A549 (cell line): Measurements from ENCODE around the gene ENO2. TPM values are rescaled to one million over a fixed set of nuclear protein-coding genes. Genes with fewer than 3 reads are reported as not detected.

ENCODE experiments used
- ATAC-seq, 2 experiments: fragments of 200-7000 bp in 1 of 2; fragments of >200 bp in 1 of 2; cut with Nextera tagmentation in 1 of 2; cut with Tn5 transposase in 1 of 2; 3 replicates each; pipeline versions ENCODE4 v1.8.0 to v1.9.1; 2018 to 2020; ENCODE audit warnings: mild to moderate bottlenecking in 1 of 2, moderate library complexity in 1 of 2
- CTCF ChIA-PET: fragments of 300-600 bp; sonication (Branson Sonifier 250); formaldehyde crosslinking; extraction: SDS; loops from one replicate; lab custom pipeline; 2021; ENCODE audit warnings: antibody characterized with exemption, inconsistent platforms; lab: Yijun Ruan, JAX
- POLR2A ChIA-PET: fragments of 350-600 bp; formaldehyde crosslinking; extraction: SDS; loops from one replicate; lab custom pipeline; 2021; ENCODE audit warnings: antibody characterized with exemption, inconsistent platforms; lab: Yijun Ruan, JAX
- DNase-seq, 2 experiments: peaks; one replicate each; pipeline versions ENCODE4 v3.0.0 to v3.0.0-alpha.2; 2011 to 2016; ENCODE audit warnings: low read depth in 1 of 2, low spot score in 1 of 2
- FAIRE-seq: peaks from 2 replicates; lab custom pipeline; 2011; peaks lifted over from hg19 to GRCh38; lab: Jason Lieb, UNC
- H3K27ac ChIP-seq, 2 experiments: fragments of >200 bp; sonication (Bioruptor Twin); formaldehyde crosslinking; 3 replicates each; pipeline ENCODE4 v1.5.1; 2016 to 2017
- H3K4me1 ChIP-seq: fragments of >200 bp; sonication (Bioruptor Twin); formaldehyde crosslinking; 3 replicates; pipeline ENCODE4 v1.6.1; 2016
- H3K4me2 ChIP-seq: fragments of >200 bp; sonication (Bioruptor Twin); formaldehyde crosslinking; 3 replicates; pipeline ENCODE4 v1.6.1; 2016
- H3K4me3 ChIP-seq: fragments of >200 bp; sonication (Bioruptor Twin); formaldehyde crosslinking; 3 replicates; pipeline ENCODE4 v1.5.1; 2016
- H3K9me3 ChIP-seq: fragments of >200 bp; sonication (Bioruptor Twin); formaldehyde crosslinking; 3 replicates; pipeline ENCODE4 v1.6.1; 2016
- BHLHE40 ChIP-seq: IDR thresholded peaks from 2 replicates; pipeline ENCODE4 v1.6.1; 2012; ENCODE audit warnings: low read depth, low read length, inconsistent platforms
- CHD2 ChIP-seq: fragments of 150-350 bp; IDR thresholded peaks from 2 replicates; pipeline ENCODE4 v1.6.1; 2014; ENCODE audit warnings: low read length; ENCODE audit not compliant: partially characterized antibody
- CHD4 ChIP-seq: fragments of 200-600 bp; sonication (generic); IDR thresholded peaks from 2 replicates; pipeline ENCODE4 v1.6.1; 2016; ENCODE audit warnings: antibody characterized with exemption, mild to moderate bottlenecking, borderline replicate concordance
- EHMT2 ChIP-seq: fragments of 200-600 bp; sonication (generic); IDR thresholded peaks from 2 replicates; pipeline ENCODE4 v1.6.1; 2016; ENCODE audit warnings: antibody characterized with exemption, low read depth, mild to moderate bottlenecking, moderate library complexity
- EP300 ChIP-seq, 2 experiments: fragments of >200 bp; sonication (Bioruptor Twin); formaldehyde crosslinking; IDR thresholded peaks; 2 replicates in 1 of 2; 3 replicates in 1 of 2; pipeline ENCODE4 v1.6.1; 2016 to 2017
- FOSB ChIP-seq: fragments of 250-450 bp; sonication (Bioruptor Pico); IDR thresholded peaks from 2 replicates; pipeline ENCODE4 v1.5.0; 2020; ENCODE audit warnings: mild to moderate bottlenecking, moderate library complexity
- GATA3 ChIP-seq: IDR thresholded peaks from 2 replicates; pipeline ENCODE4 v1.6.1; 2012; ENCODE audit warnings: borderline replicate concordance
- HDAC2 ChIP-seq: fragments of 200-600 bp; sonication (generic); IDR thresholded peaks from 2 replicates; pipeline ENCODE4 v1.6.1; 2016
- HOXB13 ChIP-seq: fragments of 250-450 bp; sonication (Bioruptor Pico); IDR thresholded peaks from 2 replicates; pipeline ENCODE4 v1.5.0; 2020; ENCODE audit warnings: low read depth, mild to moderate bottlenecking, moderate library complexity
- HOXB5 ChIP-seq: fragments of 250-450 bp; sonication (Bioruptor Pico); IDR thresholded peaks from 2 replicates; pipeline ENCODE4 v1.5.0; 2020; ENCODE audit warnings: mild to moderate bottlenecking, moderate library complexity
- KDM5A ChIP-seq: fragments of 200-600 bp; sonication (generic); IDR thresholded peaks from 2 replicates; pipeline ENCODE4 v1.6.1; 2016; ENCODE audit warnings: antibody characterized with exemption, mild to moderate bottlenecking
- MAZ ChIP-seq: fragments of 150-350 bp; IDR thresholded peaks from 2 replicates; pipeline ENCODE4 v1.6.1; 2014; ENCODE audit warnings: antibody characterized with exemption, low read depth, low read length, borderline replicate concordance
- NFE2L2 ChIP-seq: fragments of 150-350 bp; conservative IDR thresholded peaks from 2 replicates; pipeline ENCODE4 v1.6.1; 2014; ENCODE audit warnings: low read length
- NR3C1 ChIP-seq: fragments of >200 bp; sonication (Bioruptor Twin); formaldehyde crosslinking; IDR thresholded peaks from 3 replicates; pipeline ENCODE4 v1.6.1; 2017
- PHF8 ChIP-seq: fragments of 200-600 bp; sonication (generic); IDR thresholded peaks from 2 replicates; pipeline ENCODE4 v1.6.1; 2016; ENCODE audit warnings: low read depth, mild to moderate bottlenecking, antibody characterized with exemption, moderate library complexity, borderline replicate concordance
- POLR2A ChIP-seq: IDR thresholded peaks from 2 replicates; pipeline ENCODE4 v1.6.1; 2012; ENCODE audit warnings: mild to moderate bottlenecking, low read length
- RARB ChIP-seq: fragments of 250-450 bp; sonication (Bioruptor Pico); IDR thresholded peaks from 2 replicates; pipeline ENCODE4 v1.8.0; 2021; ENCODE audit warnings: mild to moderate bottlenecking, moderate library complexity
- RFX5 ChIP-seq: fragments of 450-650 bp; IDR thresholded peaks from 2 replicates; pipeline ENCODE4 v1.7.1; 2014; ENCODE audit warnings: antibody characterized with exemption, mild to moderate bottlenecking, moderate library complexity
- SMC3 ChIP-seq: fragments of >200 bp; sonication (Bioruptor Twin); formaldehyde crosslinking; IDR thresholded peaks from 3 replicates; pipeline ENCODE4 v1.6.1; 2018; ENCODE audit warnings: inconsistent platforms
- TFCP2L1 ChIP-seq: fragments of 250-450 bp; sonication (Bioruptor Pico); IDR thresholded peaks from 2 replicates; pipeline ENCODE4 v1.5.0; 2021; ENCODE audit warnings: mild to moderate bottlenecking
- WGBS: methylation state at CpG from one replicate; pipeline ENCODE4 v1.1.6; 2017; ENCODE audit errors: missing lambda C conversion rate; 5-methylcytosine and 5-hydroxymethylcytosine counted together
- polyA plus RNA-seq, 4 experiments: library from polyadenylated mRNA; depleted of rRNA in 3 of 4; stranded (reverse); fragments of >200 nt; fragmentation: RNase III in 1 of 4; extraction: RNeasy Plus Mini Kit Qiagen cat#74134 plus additional on column Dnase treatment in 1 of 4; gene quantifications; 2 replicates in 3 of 4; 3 replicates in 1 of 4; pipeline ENCODE4 v1.2.3, GENCODE V29; 2011 to 2017
- TF ChIP-seq, protein P1 (sequence below): IDR thresholded peaks from 2 replicates; pipeline ENCODE4 v1.6.1; 2012; ENCODE audit warnings: low read depth, borderline replicate concordance
- TF ChIP-seq, protein P2 (sequence below): fragments of >200 bp; sonication (Bioruptor Twin); formaldehyde crosslinking; IDR thresholded peaks from 3 replicates; pipeline ENCODE4 v1.6.1; 2016
- TF ChIP-seq, protein P3 (sequence below): fragments of 250-450 bp; sonication (Bioruptor Pico); IDR thresholded peaks from 2 replicates; pipeline ENCODE4 v1.5.0; 2020; ENCODE audit warnings: low read depth, mild to moderate bottlenecking, moderate library complexity
- TF ChIP-seq, protein P4 (sequence below): IDR thresholded peaks from 2 replicates; pipeline ENCODE4 v1.6.1; 2012
- TF ChIP-seq, protein P5 (sequence below): fragments of >200 bp; sonication (Bioruptor Twin); formaldehyde crosslinking; IDR thresholded peaks from 3 replicates; pipeline ENCODE4 v1.5.1; 2016
- TF ChIP-seq, protein P6 (sequence below): IDR thresholded peaks from 2 replicates; pipeline ENCODE4 v1.6.1; 2012

ENO2 gene
- polyA plus RNA-seq, 2 of the 4 experiments (the other 2 are of a cell fraction) = 26.2 to 38.6 TPM

DNA sequence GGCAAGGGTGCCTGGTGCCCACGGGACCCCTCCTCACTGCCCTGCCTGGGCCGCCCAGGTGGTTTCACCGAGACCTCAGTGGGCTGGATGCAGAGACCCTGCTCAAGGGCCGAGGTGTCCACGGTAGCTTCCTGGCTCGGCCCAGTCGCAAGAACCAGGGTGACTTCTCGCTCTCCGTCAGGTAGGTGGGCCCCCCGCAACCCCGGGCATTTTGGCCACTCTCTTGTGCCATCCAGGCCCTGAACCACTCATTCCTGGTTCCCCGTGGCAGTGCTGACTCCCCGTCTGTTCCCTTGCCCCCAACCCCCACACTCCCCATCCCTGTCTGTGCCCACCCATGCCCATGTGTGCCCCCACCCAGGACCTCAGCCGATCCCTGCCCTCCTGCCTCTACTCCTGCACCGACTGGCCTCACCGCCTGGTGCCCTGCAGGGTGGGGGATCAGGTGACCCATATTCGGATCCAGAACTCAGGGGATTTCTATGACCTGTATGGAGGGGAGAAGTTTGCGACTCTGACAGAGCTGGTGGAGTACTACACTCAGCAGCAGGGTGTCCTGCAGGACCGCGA lies 37.3 kb downstream of the ENO2 start:
- POLR2A ChIA-PET = no interaction called here
- no peak for FAIRE-seq
- CTCF ChIA-PET = interaction anchor here (1.0 to 22.6 kb wide), 7 partner anchors 10 to 109 kb away, joined by 3 to 370 read pairs (median 5); partner anchors contain the start of genes ATN1 and SPSB2
- H3K4me3 ChIP-seq = no peak overlapping the region
- H3K4me1 ChIP-seq = peaks cover 10% of the 10 kb centered on the region; the same call in 2 of the 3 replicates
- whole genome bisulfite sequencing = 84% methylated on average over 16 of the region's 20 CpGs
- no peaks in the 10 kb centered on the region for H3K9me3 ChIP-seq
- TF ChIP-seq RFX5 (no peak), HOXB5 (CRISPR knock-in tag) (no peak), CHD4 (no peak), MAZ (no peak), POLR2A (no peak), BHLHE40 (no peak), NFE2L2 (no peak), NR3C1 (no peak), FOSB (CRISPR knock-in tag) (no peak), EHMT2 (no peak), PHF8 (no peak)
- TF ChIP-seq, protein P1, sequence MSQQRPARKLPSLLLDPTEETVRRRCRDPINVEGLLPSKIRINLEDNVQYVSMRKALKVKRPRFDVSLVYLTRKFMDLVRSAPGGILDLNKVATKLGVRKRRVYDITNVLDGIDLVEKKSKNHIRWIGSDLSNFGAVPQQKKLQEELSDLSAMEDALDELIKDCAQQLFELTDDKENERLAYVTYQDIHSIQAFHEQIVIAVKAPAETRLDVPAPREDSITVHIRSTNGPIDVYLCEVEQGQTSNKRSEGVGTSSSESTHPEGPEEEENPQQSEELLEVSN = no peak
- no peak overlapping the region for H3K27ac ChIP-seq
- no peak for ATAC-seq
- no peak overlapping the region for H3K4me2 ChIP-seq
- DNase-seq = no peak

DNA sequence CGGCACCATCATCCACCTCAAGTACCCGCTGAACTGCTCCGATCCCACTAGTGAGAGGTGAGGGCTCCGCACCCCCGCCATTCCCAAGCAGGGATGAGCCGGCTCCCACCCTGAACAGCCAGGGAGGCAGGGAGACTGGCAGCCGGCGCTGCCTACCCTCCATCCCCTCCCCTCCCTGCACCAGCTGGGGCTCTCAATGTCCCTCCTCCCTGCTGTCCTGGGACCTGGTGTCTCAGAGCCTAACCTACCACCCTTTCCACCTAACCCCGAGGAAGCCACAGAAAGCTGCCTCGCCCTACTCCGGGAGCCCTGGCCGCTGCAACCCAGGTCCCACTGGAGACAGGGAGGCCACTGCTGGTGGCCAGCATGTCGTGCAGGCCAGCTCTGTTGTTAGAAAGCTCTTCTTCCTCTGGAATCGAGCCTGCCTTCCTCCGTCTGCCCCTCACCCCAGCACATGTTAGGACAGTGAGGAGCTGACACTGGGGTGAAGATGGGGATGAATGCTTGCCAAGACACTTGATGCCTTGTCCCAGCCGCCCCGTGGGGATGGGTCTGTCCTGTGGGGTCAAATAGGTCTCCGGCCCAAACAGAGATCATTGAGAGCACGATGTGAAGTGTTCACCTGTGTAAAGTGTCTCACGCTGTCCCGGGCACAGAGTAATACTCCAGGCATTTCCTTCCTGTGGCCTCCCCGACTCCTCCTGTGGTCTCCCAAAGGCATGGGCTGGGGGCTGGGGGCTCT lies 37.9 kb downstream of the ENO2 start:
- 86% methylated on average over 19 of the region's 22 CpGs for WGBS
- peaks cover 4% of the 10 kb centered on the region; the same call in 2 of the 3 replicates for H3K4me1 ChIP-seq
- TF ChIP-seq SMC3 (no peak), GATA3 (no peak), KDM5A (no peak), MAZ (no peak), CHD4 (no peak), EP300 (IDR thresholded peaks at IDR 0.05) (no peak), CHD2 (no peak), BHLHE40 (no peak), RARB (CRISPR knock-in tag) (no peak), HOXB13 (CRISPR knock-in tag) (no peak), TFCP2L1 (no peak), HDAC2 (no peak)
- TF ChIP-seq, protein P2, sequence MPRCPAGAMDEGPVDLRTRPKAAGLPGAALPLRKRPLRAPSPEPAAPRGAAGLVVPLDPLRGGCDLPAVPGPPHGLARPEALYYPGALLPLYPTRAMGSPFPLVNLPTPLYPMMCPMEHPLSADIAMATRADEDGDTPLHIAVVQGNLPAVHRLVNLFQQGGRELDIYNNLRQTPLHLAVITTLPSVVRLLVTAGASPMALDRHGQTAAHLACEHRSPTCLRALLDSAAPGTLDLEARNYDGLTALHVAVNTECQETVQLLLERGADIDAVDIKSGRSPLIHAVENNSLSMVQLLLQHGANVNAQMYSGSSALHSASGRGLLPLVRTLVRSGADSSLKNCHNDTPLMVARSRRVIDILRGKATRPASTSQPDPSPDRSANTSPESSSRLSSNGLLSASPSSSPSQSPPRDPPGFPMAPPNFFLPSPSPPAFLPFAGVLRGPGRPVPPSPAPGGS = no peak
- TF ChIP-seq, protein P3, sequence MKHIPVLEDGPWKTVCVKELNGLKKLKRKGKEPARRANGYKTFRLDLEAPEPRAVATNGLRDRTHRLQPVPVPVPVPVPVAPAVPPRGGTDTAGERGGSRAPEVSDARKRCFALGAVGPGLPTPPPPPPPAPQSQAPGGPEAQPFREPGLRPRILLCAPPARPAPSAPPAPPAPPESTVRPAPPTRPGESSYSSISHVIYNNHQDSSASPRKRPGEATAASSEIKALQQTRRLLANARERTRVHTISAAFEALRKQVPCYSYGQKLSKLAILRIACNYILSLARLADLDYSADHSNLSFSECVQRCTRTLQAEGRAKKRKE (CRISPR knock-in tag) = no peak
- TF ChIP-seq, protein P4, sequence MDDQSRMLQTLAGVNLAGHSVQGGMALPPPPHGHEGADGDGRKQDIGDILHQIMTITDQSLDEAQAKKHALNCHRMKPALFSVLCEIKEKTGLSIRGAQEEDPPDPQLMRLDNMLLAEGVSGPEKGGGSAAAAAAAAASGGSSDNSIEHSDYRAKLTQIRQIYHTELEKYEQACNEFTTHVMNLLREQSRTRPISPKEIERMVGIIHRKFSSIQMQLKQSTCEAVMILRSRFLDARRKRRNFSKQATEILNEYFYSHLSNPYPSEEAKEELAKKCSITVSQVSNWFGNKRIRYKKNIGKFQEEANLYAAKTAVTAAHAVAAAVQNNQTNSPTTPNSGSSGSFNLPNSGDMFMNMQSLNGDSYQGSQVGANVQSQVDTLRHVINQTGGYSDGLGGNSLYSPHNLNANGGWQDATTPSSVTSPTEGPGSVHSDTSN = no peak
- TF ChIP-seq, protein P5, sequence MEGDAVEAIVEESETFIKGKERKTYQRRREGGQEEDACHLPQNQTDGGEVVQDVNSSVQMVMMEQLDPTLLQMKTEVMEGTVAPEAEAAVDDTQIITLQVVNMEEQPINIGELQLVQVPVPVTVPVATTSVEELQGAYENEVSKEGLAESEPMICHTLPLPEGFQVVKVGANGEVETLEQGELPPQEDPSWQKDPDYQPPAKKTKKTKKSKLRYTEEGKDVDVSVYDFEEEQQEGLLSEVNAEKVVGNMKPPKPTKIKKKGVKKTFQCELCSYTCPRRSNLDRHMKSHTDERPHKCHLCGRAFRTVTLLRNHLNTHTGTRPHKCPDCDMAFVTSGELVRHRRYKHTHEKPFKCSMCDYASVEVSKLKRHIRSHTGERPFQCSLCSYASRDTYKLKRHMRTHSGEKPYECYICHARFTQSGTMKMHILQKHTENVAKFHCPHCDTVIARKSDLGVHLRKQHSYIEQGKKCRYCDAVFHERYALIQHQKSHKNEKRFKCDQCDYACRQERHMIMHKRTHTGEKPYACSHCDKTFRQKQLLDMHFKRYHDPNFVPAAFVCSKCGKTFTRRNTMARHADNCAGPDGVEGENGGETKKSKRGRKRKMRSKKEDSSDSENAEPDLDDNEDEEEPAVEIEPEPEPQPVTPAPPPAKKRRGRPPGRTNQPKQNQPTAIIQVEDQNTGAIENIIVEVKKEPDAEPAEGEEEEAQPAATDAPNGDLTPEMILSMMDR = no peak
- TF ChIP-seq, protein P6, sequence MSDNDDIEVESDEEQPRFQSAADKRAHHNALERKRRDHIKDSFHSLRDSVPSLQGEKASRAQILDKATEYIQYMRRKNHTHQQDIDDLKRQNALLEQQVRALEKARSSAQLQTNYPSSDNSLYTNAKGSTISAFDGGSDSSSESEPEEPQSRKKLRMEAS = no peak
- TF ChIP-seq, all 56 proteins: peak for 0
- Histone ChIP-seq H3K9me3 (no peaks in the 10 kb centered on the region), H3K27ac (no peak overlapping the region), H3K4me3 (no peak overlapping the region), H3K4me2 (no peak overlapping the region)
- DNase-seq (no peak), FAIRE-seq (no peak), ATAC-seq (no peak)
- POLR2A ChIA-PET = interaction anchor here (0.6 kb wide), 1 partner anchor 9 kb away, joined by 3 read pairs; no protein-coding TSS in a partner anchor
- CTCF ChIA-PET = interaction anchor here (1.0 to 22.6 kb wide), 6 partner anchors 9 to 109 kb away, joined by 3 to 370 read pairs (median 10); partner anchors contain the start of gene ATN1
